NCI-H2171 (cell line): ENCODE data around the gene PCDHA9.
"Not testable (repeated sequence)": the region's sequence is repeated elsewhere in the genome, so short reads cannot be mapped to it uniquely, and the experiment has no call there.

Experiments
- DNase-seq: peaks from one replicate; lab custom pipeline; 2025; lab: John Stamatoyannopoulos, UW

PCDHA9 gene

GRCh38 chr5:140876541-140877261 is 28.5 kb downstream of the PCDHA9 start:
- DNase-seq, result not testable (repeated sequence)

GRCh38 chr5:140877262-140877581 is 29.0 kb downstream of the PCDHA9 start:
- DNase-seq, result no peak

- DNase-seq, result no peak
These were observed 33.9 kb downstream of the PCDHA9 start, which contains the start of gene PCDHA13 for GRCh38 chr5:140881889-140882590. TSS of gene PCDHA13 (plus strand) at chr5:140882124. CDS start at chr5:140882269, 145 bp downstream.

GRCh38 chr5:140882591-140882899 is 34.4 kb downstream of the PCDHA9 start:
- no peak for DNase-seq

- no peak for DNase-seq
These were observed 35.2 kb downstream of the PCDHA9 start for GRCh38 chr5:140883373-140883772.

- DNase-seq, result no peak
These were observed 35.9 kb downstream of the PCDHA9 start for GRCh38 chr5:140883927-140884697.
